Hepatocyte (in vitro differentiated cells): Measurements from ENCODE around the gene ASAP2.

Source experiments
- CTCF ChIP-seq: fragments of 200-600 bp; sonication (generic); IDR thresholded peaks from 2 replicates; pipeline ENCODE4 v1.5.1; 2016; ENCODE audit warnings: antibody characterized with exemption, mild to moderate bottlenecking; ENCODE audit not compliant: poor library complexity
- EZH2 ChIP-seq: fragments of 200-600 bp; sonication (generic); IDR thresholded peaks from 2 replicates; pipeline ENCODE4 v1.6.1; 2016; ENCODE audit warnings: antibody characterized with exemption, mild to moderate bottlenecking, borderline replicate concordance
- EZH2phosphoT487 ChIP-seq: fragments of 200-600 bp; sonication (generic); IDR thresholded peaks from one replicate; pipeline ENCODE4 v1.6.1; 2018; ENCODE audit warnings: antibody characterized with exemption, mild to moderate bottlenecking, low read depth, moderate library complexity; ENCODE audit not compliant: unreplicated experiment, severe bottlenecking

- no peak for TF ChIP-seq CTCF
- TF ChIP-seq EZH2, result no peak
- TF ChIP-seq EZH2phosphoT487, result no peak
Observed at GRCh38 chr2:9271091-9271490, 64.5 kb downstream of the ASAP2 start.
